Measurements from ENCODE around the gene RELT.

RELT gene

DNA sequence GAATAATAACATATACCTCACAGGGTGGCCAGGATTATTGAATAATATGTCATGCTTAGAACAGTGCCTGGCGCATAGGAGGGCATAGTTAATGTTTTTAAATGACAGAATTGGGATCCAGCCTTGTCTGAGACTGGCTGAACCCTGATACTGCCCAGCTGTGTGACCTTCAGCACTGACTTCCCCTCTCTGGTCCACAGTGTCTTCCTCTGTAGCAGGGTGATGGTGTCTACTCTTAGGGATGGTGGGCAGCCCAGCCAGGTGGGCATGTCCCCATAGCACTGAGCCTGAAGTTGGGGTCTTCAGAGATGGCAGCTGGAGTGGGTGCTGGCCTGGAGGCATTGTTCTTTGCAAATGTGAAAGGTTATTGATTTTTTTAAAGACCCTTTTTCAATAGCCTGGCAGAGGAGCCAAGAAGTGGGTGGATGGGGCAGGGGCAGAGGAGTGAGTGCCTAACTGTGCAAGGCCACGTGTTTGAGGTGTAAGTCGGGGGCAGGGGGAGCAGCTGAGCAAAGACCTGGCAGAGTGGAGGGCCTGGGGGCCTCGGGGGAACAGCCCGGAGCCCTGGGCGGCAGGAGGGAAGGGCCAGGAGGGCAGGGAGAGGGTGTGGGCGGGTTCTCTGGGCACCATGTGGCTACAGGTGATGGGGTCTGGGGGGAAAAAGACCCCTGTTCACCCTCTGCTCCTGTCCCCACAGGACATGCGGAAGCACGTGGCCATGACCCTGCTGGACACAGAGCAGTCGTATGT is 29.8 kb upstream of the RELT start:
- DNase-seq (ENCODE audit: low read depth, low spot score) = no peak

DNA sequence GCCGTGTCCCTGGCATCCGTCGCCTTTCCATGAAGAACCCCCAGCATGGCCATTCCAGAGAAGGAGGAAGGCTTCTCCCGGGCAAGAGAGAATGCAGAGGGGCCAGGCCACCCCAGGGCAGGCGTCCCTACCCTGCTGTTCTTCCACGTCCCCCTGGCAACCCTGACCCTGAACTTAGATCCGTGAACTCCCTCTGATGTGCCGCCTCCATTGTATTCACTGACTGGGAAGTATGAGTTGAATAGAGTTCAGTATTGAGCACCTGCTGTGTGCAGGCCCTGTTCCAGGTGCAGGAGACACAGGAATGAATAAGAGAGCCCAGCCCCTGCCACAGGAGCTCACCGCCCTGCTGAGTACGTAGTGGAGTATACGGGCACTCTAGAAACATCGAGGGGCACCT is 29.1 kb upstream of the RELT start:
- no peak for DNase-seq (ENCODE audit: low read depth, low spot score)

DNA sequence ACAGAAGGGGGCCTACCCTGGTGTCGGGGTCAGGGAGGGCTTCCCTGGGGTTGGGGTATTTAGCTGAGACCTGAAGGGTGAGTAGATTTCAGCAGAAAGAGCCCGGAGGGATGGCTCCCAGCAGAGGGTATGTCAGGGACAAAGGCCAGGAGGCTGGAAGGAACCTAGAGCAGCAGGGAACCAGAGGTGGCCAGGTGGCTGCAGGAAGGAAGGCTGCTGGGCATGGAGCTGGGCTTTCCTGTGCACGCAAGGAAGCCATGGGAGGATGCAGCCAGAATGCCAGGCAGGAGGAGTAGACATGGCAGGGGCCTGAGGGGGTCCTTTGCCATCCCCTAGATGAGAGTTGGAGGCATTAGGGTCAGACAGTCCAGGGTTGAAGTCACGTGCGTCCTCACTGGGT is 27.4 kb upstream of the RELT start:
- DNase-seq (ENCODE audit: low read depth, low spot score) = no peak

DNA sequence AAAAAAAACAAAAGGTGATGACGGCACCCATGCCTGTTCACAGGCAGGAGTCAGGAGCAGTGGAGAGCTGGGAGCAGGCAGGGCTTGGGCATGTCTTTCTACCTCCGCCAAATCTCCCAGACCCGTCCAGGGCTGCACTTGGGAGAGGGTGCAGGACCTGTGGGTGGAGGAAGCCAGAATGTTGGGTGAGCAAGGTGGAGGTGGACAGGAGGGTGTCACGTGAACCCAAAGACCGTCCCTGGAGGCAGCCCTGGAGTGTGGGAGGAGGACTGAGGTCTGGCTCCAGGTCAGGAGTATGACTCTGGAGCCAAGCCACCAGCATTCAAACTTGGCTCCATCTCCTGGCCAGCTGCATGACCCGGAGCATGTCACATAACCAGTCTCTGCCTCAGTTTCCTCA is 26.6 kb upstream of the RELT start:
- no peak for DNase-seq (ENCODE audit: low read depth, low spot score)

DNA sequence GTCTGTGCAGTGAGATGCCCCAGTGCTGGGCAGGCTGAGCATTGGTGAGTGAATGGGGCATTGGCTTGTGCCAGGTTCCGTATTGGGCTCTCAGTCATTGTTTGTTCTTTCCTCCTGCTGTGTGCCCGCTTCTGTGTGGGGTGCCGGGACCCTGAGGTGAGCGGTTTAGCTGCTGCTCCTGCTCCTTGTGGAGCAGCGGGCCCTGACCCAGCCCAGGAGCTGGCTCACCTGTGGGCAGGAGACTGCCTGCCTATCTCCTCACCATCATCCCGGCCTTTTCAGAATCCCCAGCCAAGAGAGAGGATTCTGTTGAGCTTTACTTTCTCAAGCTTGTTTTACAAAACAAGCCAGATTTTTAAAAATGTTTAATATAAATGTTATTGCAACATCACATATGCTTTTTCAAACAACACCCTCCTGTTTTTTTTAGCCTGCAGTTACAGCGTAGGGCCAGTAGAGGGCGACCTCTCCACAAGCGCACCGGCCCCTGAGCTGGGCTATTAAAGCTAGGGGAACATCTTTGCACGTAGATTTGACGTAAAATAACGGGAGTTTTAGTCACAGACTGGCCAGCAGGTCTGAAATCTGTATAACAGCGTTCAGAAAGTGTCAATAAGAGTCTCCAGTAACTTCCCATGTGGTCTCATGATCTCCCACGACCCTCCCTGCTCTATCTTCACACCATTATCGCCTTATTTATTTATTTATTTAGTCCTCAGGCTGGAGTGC is 25.1 kb upstream of the RELT start:
- no peak for DNase-seq (ENCODE audit: low read depth, low spot score)

DNA sequence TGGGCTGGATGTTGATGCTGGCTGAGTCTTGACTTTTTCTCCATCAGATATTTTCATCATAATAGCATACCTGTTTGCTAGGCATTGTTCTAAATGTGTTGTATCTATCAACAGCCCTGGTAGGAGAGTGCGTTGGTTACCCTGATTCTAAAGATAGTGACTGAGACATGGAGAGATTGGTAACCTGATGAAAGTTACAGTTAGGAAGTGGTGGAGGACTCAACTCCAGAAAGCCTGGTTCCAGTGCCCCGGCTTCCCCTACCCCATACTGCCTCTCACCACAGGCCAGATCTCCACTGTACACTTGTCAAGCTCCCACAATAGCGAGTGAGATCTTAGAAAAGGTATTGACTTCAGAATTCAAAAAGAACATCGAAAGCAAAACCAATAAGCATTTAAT is 22.8 kb upstream of the RELT start:
- DNase-seq (ENCODE audit: low read depth, low spot score) = no peak

DNA sequence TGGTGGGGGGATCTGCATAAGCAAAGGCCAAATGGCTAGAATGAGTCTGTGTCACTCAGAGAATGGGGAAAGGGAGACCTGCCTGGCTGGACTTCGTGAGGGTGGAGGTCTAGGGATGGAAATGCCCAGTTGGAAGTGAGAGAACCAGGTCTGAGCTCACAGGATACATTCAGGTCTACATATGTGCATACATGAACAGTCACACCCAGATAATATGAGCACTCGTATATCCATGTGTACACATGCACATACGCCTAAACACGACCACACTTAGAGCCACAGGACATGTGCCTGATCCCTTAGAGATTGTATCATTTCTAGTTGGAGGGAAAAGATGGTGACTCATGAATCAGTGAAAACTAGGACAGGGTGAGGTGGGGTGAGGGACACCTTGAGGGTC is 21.1 kb upstream of the RELT start:
- DNase-seq (ENCODE audit: low read depth, low spot score) = no peak

DNA sequence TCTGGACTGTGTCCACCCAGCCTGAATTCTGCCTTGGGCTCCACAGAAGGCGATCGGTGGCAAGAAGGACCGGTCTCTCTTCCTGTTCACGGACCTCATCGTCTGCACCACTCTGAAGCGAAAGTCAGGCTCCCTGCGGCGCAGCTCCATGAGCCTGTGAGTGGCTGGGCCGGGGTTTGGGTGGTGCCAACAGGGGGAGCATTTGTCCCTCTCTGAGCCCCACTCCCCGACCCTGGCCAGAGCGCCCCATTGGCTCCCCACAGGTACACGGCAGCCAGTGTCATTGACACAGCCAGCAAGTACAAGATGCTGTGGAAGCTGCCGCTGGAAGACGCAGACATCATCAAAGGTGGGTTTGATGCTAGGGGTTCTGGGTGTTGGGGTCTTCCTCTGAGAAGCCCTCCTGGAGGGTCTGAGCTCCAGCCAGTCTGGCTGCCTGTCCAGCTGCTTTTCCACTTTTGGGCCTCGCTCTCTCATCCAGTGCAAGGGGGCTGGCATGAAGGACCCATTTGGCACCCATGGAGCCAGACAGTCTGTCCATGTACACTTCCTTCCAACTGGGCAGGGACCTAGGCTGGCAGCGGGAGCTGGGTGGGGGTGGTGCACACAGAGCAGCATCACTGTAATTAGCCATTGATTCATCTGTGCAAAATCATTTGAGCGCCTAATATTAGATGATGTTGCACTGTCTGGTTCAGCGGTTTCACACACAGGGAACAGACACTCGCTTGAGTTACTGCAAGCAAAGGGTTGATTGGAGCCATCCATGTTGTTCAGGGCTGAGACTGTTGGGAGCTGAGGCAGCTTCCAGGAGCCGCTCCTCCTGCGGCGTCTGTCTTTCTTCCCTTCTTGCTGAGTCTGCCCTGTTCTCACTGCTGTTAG is 19.0 kb upstream of the RELT start:
- no peak for DNase-seq (ENCODE audit: low read depth, low spot score)

DNA sequence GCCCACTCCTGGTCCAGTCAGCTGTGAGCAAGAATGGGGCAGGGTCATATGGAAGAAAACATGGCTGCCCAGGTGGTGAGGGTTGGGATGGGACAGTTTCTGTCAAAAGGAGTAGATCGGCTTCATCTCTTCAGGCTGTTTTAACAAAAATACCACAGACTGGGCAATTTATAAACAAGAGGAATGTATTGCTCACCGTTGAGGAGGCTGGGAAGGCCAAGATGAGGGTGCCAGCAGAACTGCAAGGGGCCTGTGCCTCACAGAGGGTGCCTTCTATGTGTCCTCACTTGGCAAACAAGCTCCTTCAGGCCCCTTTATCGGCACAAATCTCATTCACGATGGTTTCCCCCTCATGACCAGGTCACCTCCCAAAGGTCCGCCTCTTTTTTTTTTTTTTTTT is 18.1 kb upstream of the RELT start:
- no peak for DNase-seq (ENCODE audit: low read depth, low spot score)

DNA sequence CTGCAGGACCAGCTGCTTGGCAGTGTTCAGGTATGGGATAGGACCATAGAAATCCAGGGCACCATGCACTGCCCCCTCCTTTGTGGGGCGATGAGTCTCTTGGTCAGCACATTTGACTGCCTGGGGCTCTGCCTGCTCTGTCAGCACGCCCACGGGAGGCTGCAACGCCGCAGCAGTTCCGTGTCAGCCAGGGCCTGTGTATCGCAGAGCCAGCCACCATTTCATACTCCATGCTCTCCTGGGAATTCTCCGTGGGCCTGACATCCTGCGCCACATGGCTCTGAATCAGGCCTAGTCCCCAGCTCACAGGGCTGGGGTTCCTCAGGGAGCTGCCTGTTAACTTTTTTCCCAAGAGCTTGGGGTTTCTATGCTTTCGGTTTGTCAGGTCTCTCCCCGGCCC is 16.9 kb upstream of the RELT start:
- DNase-seq (ENCODE audit: low read depth, low spot score) = no peak

DNA sequence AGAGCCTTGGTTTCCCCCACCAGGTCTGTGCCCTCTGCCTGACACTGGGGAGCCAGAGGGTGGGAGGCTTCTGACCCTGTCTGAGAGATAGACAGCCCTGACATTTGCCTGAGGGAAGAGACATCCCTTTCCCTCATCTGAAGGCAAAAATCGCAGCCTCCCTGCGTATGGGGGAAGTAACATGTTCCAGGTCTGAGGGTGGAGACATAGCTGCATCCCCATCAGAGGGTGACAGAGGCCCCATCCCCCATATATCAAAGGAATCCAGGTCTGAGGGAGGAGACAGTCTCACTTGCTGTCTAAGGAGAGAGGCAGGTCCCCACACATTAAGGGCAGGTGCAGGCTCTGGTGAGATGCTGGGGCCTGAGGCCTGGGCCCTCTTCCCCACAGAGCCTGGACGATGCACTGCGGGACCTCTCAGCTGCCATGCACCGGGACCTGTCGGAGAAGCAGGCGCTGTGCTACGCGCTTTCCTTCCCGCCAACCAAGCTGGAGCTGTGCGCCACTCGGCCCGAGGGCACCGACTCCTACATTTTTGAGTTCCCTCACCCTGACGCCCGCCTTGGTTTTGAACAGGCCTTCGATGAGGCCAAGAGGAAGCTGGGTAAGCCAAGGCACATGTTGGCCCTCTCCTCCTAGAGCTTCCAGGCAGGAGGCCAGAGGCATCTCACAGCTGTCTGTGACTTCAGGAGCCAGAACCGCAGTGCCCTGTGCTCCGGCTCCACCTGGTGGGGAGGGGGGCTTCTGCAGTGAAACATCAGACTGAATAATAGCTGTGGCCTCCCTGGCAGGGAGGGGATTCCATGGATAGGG is 16.1 kb upstream of the RELT start:
- no peak for DNase-seq (ENCODE audit: low read depth, low spot score)

DNA sequence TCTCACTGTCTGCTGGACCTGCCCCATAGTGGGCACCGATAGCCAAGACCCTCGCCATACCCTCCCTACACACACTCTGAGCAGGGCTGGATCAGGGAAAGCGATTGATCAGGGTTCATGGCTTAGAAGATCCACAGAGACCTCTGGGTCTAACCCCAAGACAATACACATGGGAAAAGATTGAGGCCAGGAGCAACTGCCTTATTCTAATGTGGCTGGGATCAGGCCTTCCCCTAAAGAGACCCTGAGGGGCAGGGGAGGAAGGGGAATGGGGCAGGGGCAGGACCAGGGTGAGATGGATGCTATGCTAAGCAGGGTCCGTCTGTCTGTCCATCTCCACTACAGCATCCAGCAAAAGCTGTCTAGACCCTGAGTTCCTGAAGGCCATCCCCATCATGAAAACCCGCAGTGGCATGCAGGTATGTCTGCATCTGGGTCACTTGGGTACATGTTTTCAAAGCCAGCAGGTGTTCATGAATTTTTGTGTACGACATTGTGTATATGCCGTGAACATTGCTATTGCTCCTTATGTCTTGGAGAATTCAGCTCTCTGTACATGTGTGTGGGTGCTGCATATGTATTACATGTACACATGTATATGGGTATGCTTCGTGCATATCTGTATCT is 15.3 kb upstream of the RELT start:
- no peak for DNase-seq (ENCODE audit: low read depth, low spot score)

DNA sequence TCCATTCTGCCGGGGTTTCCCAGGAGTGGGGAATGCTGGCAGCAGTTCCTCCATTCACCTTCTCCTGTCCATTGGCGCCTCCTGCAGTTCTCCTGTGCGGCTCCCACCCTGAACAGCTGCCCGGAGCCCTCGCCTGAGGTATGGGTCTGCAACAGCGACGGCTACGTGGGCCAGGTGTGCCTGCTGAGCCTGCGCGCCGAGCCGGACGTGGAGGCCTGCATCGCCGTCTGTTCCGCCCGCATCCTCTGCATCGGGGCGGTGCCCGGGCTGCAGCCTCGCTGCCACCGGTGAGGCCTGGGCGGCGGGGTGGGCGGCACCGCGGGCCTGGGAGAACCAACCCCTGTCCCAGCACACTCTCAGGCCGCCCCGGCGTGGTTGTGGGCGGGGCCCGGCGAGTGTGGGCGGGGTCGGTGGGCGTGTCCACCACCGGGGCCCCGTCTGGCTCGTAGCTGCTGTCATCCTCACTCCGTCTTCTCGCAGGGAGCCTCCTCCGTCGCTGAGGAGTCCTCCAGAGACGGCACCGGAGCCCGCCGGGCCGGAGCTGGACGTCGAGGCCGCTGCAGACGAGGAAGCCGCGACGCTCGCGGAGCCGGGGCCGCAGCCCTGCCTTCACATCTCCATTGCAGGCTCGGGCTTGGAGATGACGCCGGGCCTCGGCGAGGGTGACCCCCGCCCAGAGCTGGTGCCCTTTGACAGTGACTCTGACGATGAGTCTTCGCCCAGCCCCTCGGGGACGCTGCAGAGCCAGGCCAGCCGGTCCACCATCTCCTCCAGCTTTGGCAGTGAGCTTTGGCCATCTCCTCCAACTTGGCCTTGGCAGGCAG is 14.0 kb upstream of the RELT start:
- DNase-seq (ENCODE audit: low read depth, low spot score) = no peak

DNA sequence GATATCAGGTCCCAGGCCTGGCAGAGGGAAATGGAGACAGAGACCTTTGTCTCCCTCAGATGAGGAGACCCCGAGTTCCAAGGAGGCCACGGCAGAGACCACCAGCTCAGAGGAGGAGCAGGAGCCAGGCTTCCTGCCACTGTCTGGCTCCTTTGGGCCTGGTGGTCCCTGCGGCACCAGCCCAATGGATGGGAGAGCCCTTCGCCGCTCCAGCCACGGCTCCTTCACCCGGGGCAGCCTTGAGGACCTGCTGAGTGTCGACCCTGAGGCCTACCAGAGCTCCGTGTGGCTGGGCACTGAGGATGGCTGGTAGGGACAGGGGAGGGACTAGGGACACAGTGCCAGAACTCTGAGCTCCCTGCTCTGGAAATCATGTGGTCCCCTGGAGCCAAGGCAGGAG is 13.1 kb upstream of the RELT start:
- no peak for DNase-seq (ENCODE audit: low read depth, low spot score)

DNA sequence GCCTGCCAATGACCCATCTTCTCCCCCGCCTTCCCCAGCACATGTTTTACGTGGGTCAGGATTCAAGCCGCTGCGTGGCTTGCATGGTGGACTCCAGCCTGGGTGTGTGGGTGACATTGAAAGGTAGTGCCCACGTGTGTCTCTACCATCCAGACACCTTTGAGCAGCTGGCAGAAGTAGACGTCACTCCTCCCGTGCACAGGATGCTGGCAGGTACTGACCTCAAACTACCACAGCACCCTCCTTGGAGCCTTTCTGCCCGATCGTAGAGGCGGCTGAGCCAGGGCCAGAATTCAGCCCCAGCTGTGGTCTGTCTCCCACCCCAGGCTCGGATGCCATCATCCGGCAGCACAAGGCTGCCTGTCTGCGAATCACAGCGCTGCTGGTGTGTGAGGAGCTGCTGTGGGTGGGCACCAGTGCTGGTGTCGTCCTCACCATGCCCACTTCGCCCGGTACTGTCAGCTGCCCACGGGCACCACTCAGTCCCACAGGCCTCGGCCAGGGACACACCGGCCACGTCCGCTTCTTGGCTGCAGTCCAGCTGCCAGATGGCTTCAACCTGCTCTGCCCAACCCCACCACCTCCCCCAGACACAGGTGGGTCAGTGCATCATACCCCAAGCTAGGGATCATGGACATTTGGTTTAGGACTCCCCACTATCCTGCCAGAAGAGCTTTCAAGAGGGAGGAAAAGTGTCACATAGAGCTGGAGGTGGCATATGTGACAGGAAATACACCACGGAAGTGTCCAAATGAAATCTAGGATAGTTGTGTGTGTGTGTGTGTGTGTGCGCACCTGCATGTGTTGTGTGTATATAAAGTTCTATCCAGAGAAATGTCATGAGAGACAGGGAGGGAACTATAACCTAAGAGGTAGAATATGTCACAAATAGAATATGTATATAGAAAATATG is 10.6 kb upstream of the RELT start:
- no peak for DNase-seq (ENCODE audit: low read depth, low spot score)

DNA sequence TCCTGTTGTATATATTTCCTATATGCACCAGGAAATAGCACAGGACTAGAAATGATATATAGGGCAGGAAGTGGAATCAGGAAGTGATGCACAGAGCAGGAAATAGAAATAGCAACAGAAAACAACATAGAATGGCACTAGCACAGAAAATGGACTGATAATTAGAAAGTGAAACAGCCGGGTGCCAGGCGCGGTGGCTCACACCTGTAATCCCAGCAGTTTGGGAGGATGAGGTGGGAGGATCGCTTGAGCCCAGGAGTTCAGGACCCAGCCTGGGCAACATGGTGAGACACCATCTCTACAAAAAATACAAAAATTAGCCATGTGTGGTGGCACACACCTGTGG is 10.0 kb upstream of the RELT start:
- DNase-seq (ENCODE audit: low read depth, low spot score) = no peak

DNA sequence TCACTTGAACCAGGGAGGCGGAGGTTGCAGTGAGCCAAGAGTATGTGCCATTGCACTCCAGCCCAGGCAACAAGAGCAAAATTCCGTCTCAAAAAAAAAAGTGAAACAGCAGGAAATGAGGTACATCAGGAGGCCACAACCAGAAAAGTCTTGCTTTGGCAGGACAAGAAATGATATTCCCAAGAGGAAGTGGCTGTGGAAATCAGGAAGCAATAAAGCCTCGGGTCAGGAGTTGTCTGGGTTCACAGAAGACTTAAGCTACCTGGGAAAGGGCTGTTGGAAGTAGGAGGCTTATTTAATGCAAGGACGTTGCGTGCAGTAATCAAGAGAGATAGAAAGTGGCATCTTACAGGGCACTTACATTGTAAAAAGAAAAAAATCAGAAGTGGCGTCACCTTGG is 9.2 kb upstream of the RELT start:
- DNase-seq (ENCODE audit: low read depth, low spot score) = no peak

DNA sequence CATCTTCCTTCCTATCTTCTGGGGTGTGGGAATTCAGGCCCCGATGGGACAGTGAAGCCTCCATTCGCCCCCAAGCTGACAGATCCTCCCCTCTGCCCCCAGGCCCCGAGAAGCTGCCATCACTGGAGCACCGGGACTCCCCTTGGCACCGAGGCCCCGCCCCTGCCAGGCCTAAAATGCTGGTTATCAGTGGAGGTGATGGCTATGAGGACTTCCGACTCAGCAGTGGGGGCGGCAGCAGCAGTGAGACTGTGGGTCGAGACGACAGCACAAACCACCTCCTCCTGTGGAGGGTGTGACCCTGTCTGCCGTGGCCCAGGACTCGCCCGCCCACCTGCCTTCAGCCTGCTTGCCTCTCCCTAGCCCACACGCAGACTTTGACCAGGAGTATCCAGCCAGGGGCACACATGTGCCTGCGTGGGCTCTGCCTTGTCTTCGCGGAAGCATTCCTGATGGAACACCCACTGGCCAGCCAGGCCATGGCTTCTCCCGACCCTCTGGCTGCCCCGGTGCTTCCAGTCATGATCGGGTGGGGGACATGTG is 8.6 kb upstream of the RELT start:
- DNase-seq (ENCODE audit: low read depth, low spot score) = no peak

DNA sequence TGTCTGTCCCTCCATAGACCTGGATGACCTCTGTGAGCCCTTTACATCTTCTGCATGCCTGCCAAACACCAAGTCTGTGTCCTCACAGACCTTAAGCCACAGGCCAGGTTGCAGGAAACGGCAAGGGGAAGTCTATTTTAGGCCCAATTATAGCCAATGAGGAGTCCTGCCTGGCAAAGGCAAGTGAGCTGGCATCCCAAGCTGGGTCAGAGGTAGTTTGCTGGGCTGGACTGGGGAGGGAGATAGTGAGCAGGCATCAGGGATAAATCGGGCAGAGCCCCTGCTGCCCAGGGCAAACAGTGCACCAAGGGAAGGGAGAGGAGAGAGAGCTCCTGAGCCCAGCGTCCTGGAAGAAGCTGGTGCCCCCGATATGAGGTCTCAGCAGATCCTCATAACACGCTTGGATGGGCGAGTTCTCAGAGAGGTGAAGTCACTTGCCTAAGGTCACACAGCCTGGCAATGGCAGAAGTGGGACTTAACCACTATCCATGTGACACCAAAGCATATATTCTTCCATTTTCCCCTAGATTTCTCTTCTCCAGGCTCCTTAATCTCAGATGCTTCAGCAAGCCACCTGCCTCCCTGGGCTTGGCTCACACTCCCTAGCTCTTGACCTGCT is 3.7 kb upstream of the RELT start:
- no peak for DNase-seq (ENCODE audit: low read depth, low spot score)
